ENCODE data around the gene MEIOSIN. TPM values are rescaled to one million over a fixed set of nuclear protein-coding genes. Genes with fewer than 3 reads are reported as not detected.
A peak's percentile ranks its signal among the peaks of the same experiment; 100 is the strongest.

The MEIOSIN gene
- total and polyA plus RNA-seq, 2 of the 13 experiments (the other 11 are each of a cell fraction or from before 2014, with no cell fraction given): not detected

GRCh38 chr19:45768984-45769782 lies 35.9 kb downstream of the MEIOSIN start, which contains the start of gene SIX5 (continued):
- TF ChIP-seq ZNF281 (CRISPR knock-in tag; IDR thresholded peaks at IDR 0.05; ENCODE audit: borderline replicate concordance) (peak; percentile 91), CSRNP2 (CRISPR knock-in tag; conservative IDR thresholded peaks at IDR 0.05; ENCODE audit: low read depth) (no peak), PHF8 (CRISPR knock-in tag; IDR thresholded peaks at IDR 0.05) (peak; percentile 72), RNF2 (conservative IDR thresholded peaks at IDR 0.05; ENCODE audit: low read depth) (no peak), ZNF674 (CRISPR knock-in tag; IDR thresholded peaks at IDR 0.05; ENCODE audit: low read depth) (no peak), ZNF24 (IDR thresholded peaks at IDR 0.05) (no peak), PRDM10 (CRISPR knock-in tag; IDR thresholded peaks at IDR 0.05; ENCODE audit: low read depth) (0 out of 2 replicates have a peak, but pooled peaks have one; percentile 42), ZNF101 (CRISPR knock-in tag; IDR thresholded peaks at IDR 0.05; ENCODE audit: borderline replicate concordance, low read depth) (no peak), HDAC1 (CRISPR knock-in tag; IDR thresholded peaks at IDR 0.05) (peak; percentile 70), HNRNPH1 (optimal IDR thresholded peaks at IDR 0.05; ENCODE audit: low read depth, low read length) (no peak), ZNF589 (CRISPR knock-in tag; conservative IDR thresholded peaks at IDR 0.05) (peak; percentile 45; the same call in 1 of the 2 replicates), GATAD2A (CRISPR knock-in tag; IDR thresholded peaks at IDR 0.05) (peak; percentile 62; the same call in 1 of the 2 replicates), POLR2A (IDR thresholded peaks at IDR 0.05; ENCODE audit: insufficient read depth in 1 of 2, low read depth in 2 of 2, low read length in 2 of 2) (peak; percentile 97), ARID2 (CRISPR knock-in tag; IDR thresholded peaks at IDR 0.05; ENCODE audit: borderline replicate concordance) (no peak), KLF9 (CRISPR knock-in tag; IDR thresholded peaks at IDR 0.05; ENCODE audit: low read depth) (peak; percentile 71; the same call in 1 of the 2 replicates), HES4 (CRISPR knock-in tag; IDR thresholded peaks at IDR 0.05; ENCODE audit: borderline replicate concordance) (peak; percentile 72; the same call in 1 of the 2 replicates), ZNF737 (CRISPR knock-in tag; IDR thresholded peaks at IDR 0.05; ENCODE audit: borderline replicate concordance) (no peak), SOX6 (IDR thresholded peaks at IDR 0.05) (no peak), SOX6 (CRISPR knock-in tag; IDR thresholded peaks at IDR 0.05) (peak; percentile 65; the same call in 1 of the 2 replicates), REXO4 (CRISPR knock-in tag; IDR thresholded peaks at IDR 0.05; ENCODE audit: borderline replicate concordance) (no peak), ZNF33B (CRISPR knock-in tag; IDR thresholded peaks at IDR 0.05) (no peak), TEAD2 (CRISPR knock-in tag; IDR thresholded peaks at IDR 0.05) (no peak), ARNT2 (CRISPR knock-in tag; IDR thresholded peaks at IDR 0.05; ENCODE audit: low read depth) (peak; percentile 31; the same call in 1 of the 2 replicates)

All from HepG2 (cell line).